Stimulated activated naive CD8-positive, alpha-beta T cell treated with anti-CD3 and anti-CD28 coated beads, Interleukin-15, Interleukin-2, amounts not matched to agents 100 ng/mL and 50 ng/mL, for 24 hours (primary cell): ENCODE results near the gene RHOU.
"Not testable (repeated sequence)": the region's sequence is repeated elsewhere in the genome, so short reads cannot be mapped to it uniquely, and the experiment has no call there.

Experiments
- H3K27ac Mint-ChIP-seq: one replicate; pipeline ENCODE4 v1.8.0; 2021; ENCODE audit warnings: mild to moderate bottlenecking, mixed read lengths
- H3K27me3 Mint-ChIP-seq: one replicate; pipeline ENCODE4 v1.8.0; 2021; ENCODE audit warnings: mixed read lengths
- H3K36me3 Mint-ChIP-seq: one replicate; pipeline ENCODE4 v1.8.0; 2021; ENCODE audit warnings: low read depth, mixed read lengths
- H3K4me1 Mint-ChIP-seq: one replicate; pipeline ENCODE4 v1.8.0; 2021; ENCODE audit warnings: low read depth, mixed read lengths
- H3K4me3 Mint-ChIP-seq: one replicate; pipeline ENCODE4 v1.8.0; 2021; ENCODE audit warnings: mild to moderate bottlenecking, mixed read lengths
- H3K9me3 Mint-ChIP-seq: one replicate; pipeline ENCODE4 v1.8.0; 2021; ENCODE audit warnings: mixed read lengths

Gene RHOU

GRCh38 chr1:228734881-228735801 lies at the start of gene RHOU:
TSS of gene RHOU (plus strand) at chr1:228735479. CDS start at chr1:228735743, 264 bp downstream.
- Mint-ChIP-seq H3K27ac (no peak within 1 kb of the TSS), H3K27me3 (peaks cover 32% of the 10 kb centered on the region), H3K4me1 (peaks cover 9% of the 10 kb centered on the region), H3K9me3 (no peaks in the 10 kb centered on the region), H3K36me3 (no peaks in the 10 kb centered on the region), H3K4me3 (peak within 1 kb of the TSS; percentile 72)

- Mint-ChIP-seq H3K4me1 (no peaks in the 10 kb centered on the region), H3K36me3 (no peaks in the 10 kb centered on the region), H3K9me3 (no peaks in the 10 kb centered on the region), H3K27me3 (peaks cover 22% of the 10 kb centered on the region), H3K27ac (no peak overlapping the region), H3K4me3 (no peak overlapping the region)
Measured at GRCh38 chr1:228687587-228687986, 47.7 kb upstream of the RHOU start.

- Mint-ChIP-seq H3K9me3 (no peaks in the 10 kb centered on the region), H3K27me3 (peaks cover 18% of the 10 kb centered on the region), H3K36me3 (no peaks in the 10 kb centered on the region), H3K4me3 (no peak overlapping the region), H3K4me1 (no peaks in the 10 kb centered on the region), H3K27ac (no peak overlapping the region)
Measured at GRCh38 chr1:228689255-228689654, 46.0 kb upstream of the RHOU start.

- H3K27me3 Mint-ChIP-seq, result peaks cover 18% of the 10 kb centered on the region
- no peaks in the 10 kb centered on the region for H3K9me3 Mint-ChIP-seq
- no peak overlapping the region for H3K4me3 Mint-ChIP-seq
- H3K4me1 Mint-ChIP-seq, result peaks cover 9% of the 10 kb centered on the region
- H3K27ac Mint-ChIP-seq, result no peak overlapping the region
- no peaks in the 10 kb centered on the region for H3K36me3 Mint-ChIP-seq
Measured at GRCh38 chr1:228691211-228691610, 44.1 kb upstream of the RHOU start.

GRCh38 chr1:228691926-228692325 lies 43.4 kb upstream of the RHOU start:
- Mint-ChIP-seq H3K36me3 (no peaks in the 10 kb centered on the region), H3K4me1 (peaks cover 9% of the 10 kb centered on the region), H3K4me3 (no peak overlapping the region), H3K9me3 (no peaks in the 10 kb centered on the region), H3K27me3 (peaks cover 18% of the 10 kb centered on the region), H3K27ac (no peak overlapping the region)

- H3K27me3 Mint-ChIP-seq, H3K9me3 Mint-ChIP-seq, H3K4me3 Mint-ChIP-seq, H3K27ac Mint-ChIP-seq, H3K36me3 Mint-ChIP-seq, H3K4me1 Mint-ChIP-seq: not testable (repeated sequence)
Measured at GRCh38 chr1:228694447-228694846, 40.8 kb upstream of the RHOU start.

GRCh38 chr1:228695015-228695955 lies 40.0 kb upstream of the RHOU start:
- no peak overlapping the region for H3K27ac Mint-ChIP-seq
- peaks cover 6% of the 10 kb centered on the region for H3K27me3 Mint-ChIP-seq
- peaks cover 9% of the 10 kb centered on the region for H3K4me1 Mint-ChIP-seq
- H3K36me3 Mint-ChIP-seq, result no peaks in the 10 kb centered on the region
- no peak overlapping the region for H3K4me3 Mint-ChIP-seq
- no peaks in the 10 kb centered on the region for H3K9me3 Mint-ChIP-seq

GRCh38 chr1:228697207-228698016 lies 37.9 kb upstream of the RHOU start:
- Mint-ChIP-seq H3K36me3 (no peaks in the 10 kb centered on the region), H3K27ac (no peak overlapping the region), H3K9me3 (no peaks in the 10 kb centered on the region), H3K4me1 (peaks cover 9% of the 10 kb centered on the region), H3K27me3 (no peaks in the 10 kb centered on the region), H3K4me3 (no peak overlapping the region)

- Mint-ChIP-seq H3K9me3 (peaks cover 4% of the 10 kb centered on the region), H3K4me3 (no peak overlapping the region), H3K27me3 (no peaks in the 10 kb centered on the region), H3K4me1 (peaks cover 9% of the 10 kb centered on the region), H3K27ac (no peak overlapping the region), H3K36me3 (no peaks in the 10 kb centered on the region)
Measured at GRCh38 chr1:228698017-228698329, 37.3 kb upstream of the RHOU start.

- Mint-ChIP-seq H3K4me3 (no peak overlapping the region), H3K9me3 (peaks cover 4% of the 10 kb centered on the region), H3K27me3 (no peaks in the 10 kb centered on the region), H3K4me1 (no peaks in the 10 kb centered on the region), H3K27ac (no peak overlapping the region), H3K36me3 (no peaks in the 10 kb centered on the region)
Measured at GRCh38 chr1:228702433-228702832, 32.8 kb upstream of the RHOU start.

GRCh38 chr1:228706305-228706704 lies 29.0 kb upstream of the RHOU start:
- Mint-ChIP-seq H3K27ac (no peak overlapping the region), H3K4me3 (no peak overlapping the region), H3K36me3 (no peaks in the 10 kb centered on the region), H3K4me1 (no peaks in the 10 kb centered on the region), H3K9me3 (peaks cover 4% of the 10 kb centered on the region), H3K27me3 (peaks cover 8% of the 10 kb centered on the region)

GRCh38 chr1:228717081-228717480 lies 18.2 kb upstream of the RHOU start:
- Mint-ChIP-seq H3K36me3 (no peaks in the 10 kb centered on the region), H3K27ac (no peak overlapping the region), H3K4me3 (no peak overlapping the region), H3K27me3 (no peaks in the 10 kb centered on the region), H3K9me3 (no peaks in the 10 kb centered on the region), H3K4me1 (no peaks in the 10 kb centered on the region)

- peaks cover 3% of the 10 kb centered on the region for H3K27me3 Mint-ChIP-seq
- H3K9me3 Mint-ChIP-seq, result no peaks in the 10 kb centered on the region
- H3K4me3 Mint-ChIP-seq, result no peak overlapping the region
- no peaks in the 10 kb centered on the region for H3K36me3 Mint-ChIP-seq
- no peak overlapping the region for H3K27ac Mint-ChIP-seq
- no peaks in the 10 kb centered on the region for H3K4me1 Mint-ChIP-seq
Measured at GRCh38 chr1:228721407-228721806, 13.9 kb upstream of the RHOU start.

- H3K4me1 Mint-ChIP-seq, result no peaks in the 10 kb centered on the region
- peaks cover 13% of the 10 kb centered on the region for H3K27me3 Mint-ChIP-seq
- H3K27ac Mint-ChIP-seq, result no peak overlapping the region
- H3K9me3 Mint-ChIP-seq, result no peaks in the 10 kb centered on the region
- H3K4me3 Mint-ChIP-seq, result no peak overlapping the region
- no peaks in the 10 kb centered on the region for H3K36me3 Mint-ChIP-seq
Measured at GRCh38 chr1:228723287-228723686, 12.0 kb upstream of the RHOU start.
